Keratinocyte (primary cell): ENCODE results near the gene BRD2. TPM values are rescaled to one million over a fixed set of nuclear protein-coding genes. Genes with fewer than 3 reads are reported as not detected.

Source experiments
- DNase-seq: peaks from one replicate; pipeline ENCODE4 v3.0.0-alpha.2; 2011; ENCODE audit warnings: low read depth, missing footprints, low spot score
- FAIRE-seq: peaks from 2 replicates; lab custom pipeline; 2011; peaks lifted over from hg19 to GRCh38; lab: Jason Lieb, UNC
- H2AFZ ChIP-seq: 2 replicates; pipeline ENCODE4 v1.6.0; 2012; ENCODE audit warnings: low read length, control low read depth, inconsistent platforms; ENCODE audit not compliant: control insufficient read depth
- H3K27ac ChIP-seq: 2 replicates; pipeline ENCODE4 v1.5.1; 2011; ENCODE audit warnings: low read length; ENCODE audit not compliant: control insufficient read depth, insufficient read depth
- H3K27me3 ChIP-seq: 3 replicates; pipeline ENCODE4 v1.6.0; 2011; ENCODE audit warnings: low read length; ENCODE audit not compliant: control insufficient read depth, insufficient read depth; ENCODE audit errors: extremely low read depth
- H3K36me3 ChIP-seq, 2 experiments: 2 replicates in 1 of 2; 3 replicates in 1 of 2; pipeline ENCODE4 v1.5.1; 2011; ENCODE audit warnings: low read length in 2 of 2, mild to moderate bottlenecking in 1 of 2; ENCODE audit not compliant: control insufficient read depth in 2 of 2, insufficient read depth in 2 of 2; ENCODE audit errors: extremely low read depth in 1 of 2
- H3K4me1 ChIP-seq: 3 replicates; pipeline ENCODE4 v1.5.1; 2011; ENCODE audit warnings: low read length; ENCODE audit not compliant: control insufficient read depth, insufficient read depth; ENCODE audit errors: extremely low read depth
- H3K4me2 ChIP-seq: 3 replicates; pipeline ENCODE4 v1.6.0; 2011; ENCODE audit warnings: low read depth, low read length; ENCODE audit not compliant: control insufficient read depth, insufficient read depth; ENCODE audit errors: extremely low read depth
- H3K4me3 ChIP-seq, 3 experiments: fragments of 200-600 bp in 1 of 3; sonication (generic) in 1 of 3; 2 replicates in 2 of 3; 3 replicates in 1 of 3; pipeline ENCODE4 v1.5.1; 2011 to 2016; ENCODE audit warnings: low read length in 3 of 3, mild to moderate bottlenecking in 3 of 3, control low read depth in 2 of 3, inconsistent platforms in 1 of 3, low read depth in 1 of 3, mixed read lengths in 1 of 3, mixed run types in 1 of 3, moderate library complexity in 1 of 3; ENCODE audit not compliant: control insufficient read depth in 2 of 3, insufficient read depth in 2 of 3; ENCODE audit errors: extremely low read depth in 1 of 3
- H3K79me2 ChIP-seq: 2 replicates; pipeline ENCODE4 v1.6.0; 2012; ENCODE audit warnings: low read length; ENCODE audit not compliant: control insufficient read depth, insufficient read depth
- H3K9ac ChIP-seq: 3 replicates; pipeline ENCODE4 v1.6.0; 2011; ENCODE audit warnings: low read length; ENCODE audit not compliant: control insufficient read depth, insufficient read depth; ENCODE audit errors: extremely low read depth
- H3K9me1 ChIP-seq: 3 replicates; pipeline ENCODE4 v1.6.0; 2011; ENCODE audit warnings: low read length; ENCODE audit not compliant: control insufficient read depth, insufficient read depth; ENCODE audit errors: extremely low read depth
- H3K9me3 ChIP-seq: 2 replicates; pipeline ENCODE4 v1.5.1; 2012; ENCODE audit warnings: low read depth, low read length; ENCODE audit not compliant: control insufficient read depth
- H4K20me1 ChIP-seq: 3 replicates; pipeline ENCODE4 v1.6.0; 2011; ENCODE audit warnings: low read length; ENCODE audit not compliant: control insufficient read depth, insufficient read depth; ENCODE audit errors: extremely low read depth
- CTCF ChIP-seq, 3 experiments: IDR thresholded peaks in 1 of 3; conservative IDR thresholded peaks in 1 of 3; optimal IDR thresholded peaks in 1 of 3; 2 replicates in 2 of 3; 3 replicates in 1 of 3; pipeline versions ENCODE3 to v1.5.1; 2011; ENCODE audit warnings: low read length in 3 of 3, mild to moderate bottlenecking in 3 of 3, moderate library complexity in 2 of 3, control low read depth in 1 of 3, inconsistent platforms in 1 of 3; ENCODE audit not compliant: insufficient read depth in 2 of 3; ENCODE audit errors: extremely low read depth in 1 of 3
- EZH2 ChIP-seq: IDR thresholded peaks from one replicate; pipeline ENCODE4 v1.6.1; 2012; ENCODE audit warnings: inconsistent platforms, mild to moderate bottlenecking, low read length, moderate library complexity
- dilution Hi-C: fragments of 300-500 bp; cut with MboI; formaldehyde crosslinking; loops from one replicate; pipeline ENCODE4 v1.7.0; 2020; ENCODE audit warnings: low sequenced_read_pairs; ENCODE audit not compliant: extremely low pct_ligation_motif_present
- polyA plus RNA-seq, 5 experiments: library from polyadenylated mRNA; depleted of rRNA in 3 of 5; stranded (reverse) in 3 of 5; stranded (forward) in 1 of 5; unstranded in 1 of 5; fragments of >200 nt; gene quantifications; 1 replicate in 1 of 5; 2 replicates in 3 of 5; 3 replicates in 1 of 5; pipeline versions ENCODE4 v1.2.1 to v1.2.3, GENCODE V29; 2011 to 2012; ENCODE audit warnings: missing spikeins in 2 of 5, low read depth in 1 of 5, low replicate concordance in 1 of 5

The BRD2 gene
- polyA plus RNA-seq, 1 donor (not counting 4 experiments of a cell fraction or from before 2014, with no cell fraction given): 121 TPM

DNA sequence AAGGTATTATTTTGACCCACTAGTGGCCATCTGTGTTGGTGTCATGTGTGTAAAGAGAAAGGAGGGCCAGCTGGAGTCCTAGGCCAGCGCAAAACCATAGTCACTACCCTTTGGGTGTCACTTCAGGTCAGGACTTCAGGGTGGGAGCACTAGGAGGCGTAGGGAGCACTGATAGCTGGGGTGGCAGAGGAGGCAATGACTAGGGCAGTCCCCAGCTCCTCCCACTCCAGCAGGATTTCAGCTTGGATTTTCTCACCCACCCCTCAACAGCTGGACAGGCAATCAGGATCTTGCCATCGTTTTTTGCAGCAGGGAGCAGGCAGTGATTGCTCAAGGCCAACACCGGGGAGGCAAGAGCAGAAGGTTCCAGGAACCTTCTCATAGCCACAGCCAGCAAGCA, 45.2 kb downstream of the BRD2 start:
- no peak overlapping the region for H3K4me2 ChIP-seq
- no peaks in the 10 kb centered on the region for H3K9me1 ChIP-seq
- no peak overlapping the region for H3K4me3 ChIP-seq
- DNase-seq (no peak), FAIRE-seq (no peak)
- H3K27ac ChIP-seq: no peak overlapping the region
- H2AFZ ChIP-seq: no peak overlapping the region
- no peaks in the 10 kb centered on the region for H3K4me1 ChIP-seq
- dilution Hi-C loops: no loop called here
- no peak overlapping the region for H3K9ac ChIP-seq
- no peaks in the 10 kb centered on the region for H3K79me2 ChIP-seq
- H4K20me1 ChIP-seq: no peaks in the 10 kb centered on the region
- H3K36me3 ChIP-seq: no peaks in the 10 kb centered on the region
- peaks cover 41% of the 10 kb centered on the region for H3K27me3 ChIP-seq
- no peaks in the 10 kb centered on the region for H3K9me3 ChIP-seq
- no peak for TF ChIP-seq CTCF (optimal IDR thresholded peaks at IDR 0.05 in 1 of 3, IDR thresholded peaks at IDR 0.05 in 1 of 3, conservative IDR thresholded peaks at IDR 0.05 in 1 of 3; ENCODE audit: extremely low read depth in 1 of 3, insufficient read depth in 2 of 3, low read length in 3 of 3)
- TF ChIP-seq EZH2: no peak

DNA sequence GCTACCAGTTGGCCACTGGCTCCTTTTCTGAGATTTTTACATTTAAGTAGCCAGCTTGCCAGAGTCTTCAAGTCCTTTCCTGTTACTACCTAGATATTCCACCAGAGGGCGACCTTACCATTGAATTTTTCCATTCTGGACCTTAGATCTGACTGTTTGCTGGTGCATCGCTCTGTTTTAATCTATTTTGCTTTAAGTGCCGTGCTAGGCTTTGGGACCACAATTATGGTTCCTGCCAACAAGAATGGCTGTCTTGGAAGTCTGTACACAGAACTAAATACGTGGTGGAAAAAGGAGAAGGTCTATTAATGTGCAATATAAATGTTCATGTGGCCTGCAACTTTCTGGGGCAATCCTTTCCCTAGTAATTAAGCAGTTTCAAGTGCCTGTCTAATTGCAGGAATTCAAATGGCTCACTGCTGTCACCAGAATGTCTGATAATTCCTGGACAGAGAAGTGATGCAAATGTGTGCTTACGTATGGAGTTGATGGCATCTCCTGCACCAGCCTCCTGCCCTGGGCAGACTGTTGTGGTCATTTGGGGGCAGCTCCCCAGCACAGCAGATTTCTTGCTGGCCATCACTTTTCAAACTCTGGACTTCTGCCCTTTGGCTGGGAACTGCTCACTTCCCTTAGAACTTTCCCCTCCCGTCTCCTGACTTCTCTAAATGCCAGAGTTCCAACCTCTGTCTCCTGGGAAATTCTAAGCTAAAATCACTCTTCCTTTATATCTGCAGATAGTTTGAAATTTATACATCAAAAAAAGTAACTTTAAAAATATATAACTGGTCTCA, 46.6 kb downstream of the BRD2 start:
- H3K27me3 ChIP-seq: peaks cover 32% of the 10 kb centered on the region
- H3K4me1 ChIP-seq: no peaks in the 10 kb centered on the region
- no peak overlapping the region for H3K9ac ChIP-seq
- no peaks in the 10 kb centered on the region for H3K9me3 ChIP-seq
- no peak overlapping the region for H2AFZ ChIP-seq
- no peak overlapping the region for H3K4me3 ChIP-seq
- peak; percentile 42 to 58 (median 42) for TF ChIP-seq CTCF (optimal IDR thresholded peaks at IDR 0.05 in 1 of 3, IDR thresholded peaks at IDR 0.05 in 1 of 3, conservative IDR thresholded peaks at IDR 0.05 in 1 of 3; ENCODE audit: extremely low read depth in 1 of 3, insufficient read depth in 2 of 3, low read length in 3 of 3)
- TF ChIP-seq EZH2: no peak
- H3K27ac ChIP-seq: no peak overlapping the region
- peak; percentile 36 for FAIRE-seq
- dilution Hi-C loops: no loop called here
- no peaks in the 10 kb centered on the region for H3K9me1 ChIP-seq
- H3K4me2 ChIP-seq: no peak overlapping the region
- no peaks in the 10 kb centered on the region for H3K36me3 ChIP-seq
- no peaks in the 10 kb centered on the region for H4K20me1 ChIP-seq
- H3K79me2 ChIP-seq: no peaks in the 10 kb centered on the region
- peak; percentile 33 for DNase-seq
